ENCODE measurements around the gene TSEN2. TPM values are rescaled to one million over a fixed set of nuclear protein-coding genes. Genes with fewer than 3 reads are reported as not detected.

The TSEN2 gene
- total and polyA plus RNA-seq, 2 of the 4 experiments (the other 2 are of a cell fraction): 9.5 to 14.2 TPM

- Histone ChIP-seq H3K36me3 (ENCODE audit: control insufficient read depth, insufficient read depth, low read length) (no peaks in the 10 kb centered on the region), H3K9ac (ENCODE audit: low read depth, low read length) (no peak overlapping the region), H3K79me1 (ENCODE audit: low read depth in 1 of 2, low read length in 2 of 2) (no peaks in the 10 kb centered on the region), H4K5ac (ENCODE audit: low read depth, low read length) (no peak overlapping the region), H2BK5ac (ENCODE audit: low read depth, low read length, poor library complexity, severe bottlenecking) (no peak overlapping the region), H4K91ac (ENCODE audit: insufficient read depth, low read depth, low read length) (no peak overlapping the region), H2AK5ac (ENCODE audit: low read depth, low read length) (no peak overlapping the region), H3K56ac (ENCODE audit: extremely low read depth, insufficient read depth, low read length) (no peak overlapping the region), H3K18ac (ENCODE audit: low read depth, low read length) (no peak overlapping the region), H2BK15ac (ENCODE audit: low read depth, low read length) (no peak overlapping the region), H4K8ac (ENCODE audit: low read depth in 2 of 2, low read length in 2 of 2) (no peak overlapping the region), H3K27me3 (ENCODE audit: control insufficient read depth, insufficient read depth, low read length) (peaks cover 1% of the 10 kb centered on the region; the same call in 1 of the 2 replicates), H2BK20ac (ENCODE audit: low read depth, low read length) (no peak overlapping the region), H3K4me3 (ENCODE audit: insufficient read depth, low read depth, low read length) (no peak overlapping the region), H3K27ac (ENCODE audit: insufficient read depth, low read length) (no peak overlapping the region), H3K4ac (ENCODE audit: low read depth, low read length) (no peak overlapping the region), H2AFZ (replicated peaks; ENCODE audit: low read length, poor library complexity) (no peak overlapping the region), H3K9me3 (ENCODE audit: control insufficient read depth, insufficient read depth, low read length) (no peaks in the 10 kb centered on the region), H2BK120ac (ENCODE audit: low read depth, low read length) (no peak overlapping the region), H3K4me1 (ENCODE audit: control insufficient read depth, insufficient read depth, low read length) (no peaks in the 10 kb centered on the region), H3K9me1 (ENCODE audit: insufficient read depth, low read length) (no peaks in the 10 kb centered on the region), H4K20me1 (ENCODE audit: insufficient read depth, low read length) (no peaks in the 10 kb centered on the region), H2AK9ac (replicated peaks; ENCODE audit: low read depth, low read length, poor library complexity) (no peak overlapping the region), H3K4me2 (ENCODE audit: low read depth, low read length) (no peak overlapping the region), H3K14ac (replicated peaks; ENCODE audit: low read depth, low read length) (no peak overlapping the region), H3K23ac (ENCODE audit: low read depth, low read length) (no peak overlapping the region)
- intact Hi-C loops (cut with micrococcal nuclease): no loop called here
- TF ChIP-seq POLR2A (IDR thresholded peaks at IDR 0.05; ENCODE audit: low read depth, low read length) (no peak), USF2 (IDR thresholded peaks at IDR 0.05; ENCODE audit: low read depth, low read length) (no peak), CHD1 (IDR thresholded peaks at IDR 0.05; ENCODE audit: low read depth, low read length) (no peak), NFE2L2 (IDR thresholded peaks at IDR 0.05; ENCODE audit: low read depth, low read length) (no peak), MAZ (IDR thresholded peaks at IDR 0.05; ENCODE audit: borderline replicate concordance, low read depth, low read length) (no peak)
- dilution Hi-C loops (cut with HindIII; ENCODE audit: low sequenced_read_pairs, unreplicated experiment): no loop called here
- CTCF ChIA-PET: no interaction called here
- WGBS, 2 experiments (ENCODE audit: extremely low coverage in 2 of 2, insufficient read length in 1 of 2): 100% methylated on average over 1 of the region's 1 CpG; no CpG with 5 or more reads in 1 of the 2 experiments
- POLR2A ChIA-PET (ENCODE audit: unreplicated experiment): interaction anchor here (0.7 kb wide), 1 partner anchor 10 kb away, joined by 11 read pairs; no protein-coding TSS in a partner anchor
- ATAC-seq (ENCODE audit: low read depth): no peak
- no peak for DNase-seq
- in situ Hi-C loops (cut with MboI; ENCODE audit: low sequenced_read_pairs): no loop called here
- BruUV-seq (replicated peaks): no TSS peak
These were observed 20.6 kb upstream of the TSEN2 start for GRCh38 chr3:12463686-12464085.

All from IMR-90 (cell line).